HG03108 (cell line): ENCODE results near the gene COL6A2.
"Not testable (repeated sequence)": the region's sequence is repeated elsewhere in the genome, so short reads cannot be mapped to it uniquely, and the experiment has no call there.

Experiments
- ATAC-seq: cut with Tn5 transposase; IDR thresholded peaks from one replicate; pipeline ENCODE4 v1.9.1; 2021; ENCODE audit warnings: moderate library complexity; ENCODE audit not compliant: unreplicated experiment

COL6A2 gene

GRCh38 chr21:46060596-46061061, 37.3 kb upstream of the COL6A2 start:
- ATAC-seq = no peak

DNA sequence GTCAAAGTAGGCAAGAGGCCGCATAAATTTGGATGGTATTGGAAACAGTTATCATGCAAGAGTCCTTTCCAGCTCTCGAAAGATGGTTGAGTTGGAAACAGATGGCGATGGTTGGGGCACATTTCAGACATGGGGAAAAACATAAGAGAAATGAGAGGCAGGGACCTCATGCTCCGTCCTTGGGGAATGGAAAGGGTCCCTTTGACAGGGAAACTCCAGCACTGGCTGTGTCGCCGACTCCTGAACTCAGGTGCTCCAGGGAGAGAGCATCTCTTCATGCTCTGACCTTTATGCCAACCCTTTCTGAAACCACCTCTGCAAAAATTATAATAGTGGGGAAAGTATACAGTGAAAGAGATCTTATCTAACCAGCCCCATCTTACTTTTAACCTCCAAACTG, 36.8 kb upstream of the COL6A2 start:
- ATAC-seq = no peak

GRCh38 chr21:46061518-46061917, 36.4 kb upstream of the COL6A2 start:
- ATAC-seq = no peak

- no peak for ATAC-seq
Observed at GRCh38 chr21:46061950-46062349, 36.0 kb upstream of the COL6A2 start.

- no peak for ATAC-seq
Observed at GRCh38 chr21:46062471-46063211, 35.3 kb upstream of the COL6A2 start.

DNA sequence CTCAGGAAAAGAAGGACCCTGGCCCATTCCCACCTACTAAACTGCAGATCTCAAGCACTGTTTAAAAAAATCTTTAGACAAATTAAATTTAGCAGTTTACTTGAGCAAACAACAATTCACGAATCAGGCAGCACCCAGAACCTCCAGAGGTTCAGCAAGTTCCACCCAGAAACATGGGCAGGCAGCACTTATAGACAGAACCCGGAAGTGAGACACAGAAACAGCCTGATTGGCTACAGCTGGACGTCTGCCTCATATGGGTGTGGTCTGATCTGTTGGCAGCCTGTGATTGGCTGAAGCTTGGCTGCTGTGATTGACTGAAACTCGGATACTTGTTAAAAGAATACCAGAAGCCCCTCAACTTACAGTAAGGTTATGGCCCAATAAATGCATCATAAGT, 34.7 kb upstream of the COL6A2 start:
- ATAC-seq = no peak

GRCh38 chr21:46063734-46064680, 33.9 kb upstream of the COL6A2 start:
- no peak for ATAC-seq

DNA sequence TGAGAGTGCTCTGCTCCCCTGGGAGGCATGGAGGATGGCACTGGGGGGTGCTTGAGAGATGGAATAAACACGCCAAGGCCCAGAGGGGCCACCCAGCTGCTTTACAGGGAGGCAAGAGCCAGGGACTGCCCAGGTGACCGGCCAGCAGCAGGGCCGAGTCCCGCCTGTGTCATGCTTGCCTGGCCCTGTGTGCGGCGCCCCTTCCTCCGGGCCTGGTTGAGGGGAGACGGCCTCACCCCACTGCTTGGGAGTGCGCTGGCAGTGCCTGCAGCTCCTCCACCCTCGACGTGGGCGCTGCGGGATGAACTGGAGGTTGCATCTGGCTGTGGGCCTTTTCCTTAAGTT, 33.1 kb upstream of the COL6A2 start:
- ATAC-seq = no peak

- ATAC-seq = no peak
Observed at GRCh38 chr21:46065215-46065913, 32.5 kb upstream of the COL6A2 start.

- ATAC-seq = no peak
Observed at GRCh38 chr21:46065914-46066551, 31.9 kb upstream of the COL6A2 start.

- ATAC-seq = no peak
Observed at GRCh38 chr21:46066591-46067331, 31.2 kb upstream of the COL6A2 start.

- no peak for ATAC-seq
Observed at GRCh38 chr21:46067505-46068201, 30.3 kb upstream of the COL6A2 start.

DNA sequence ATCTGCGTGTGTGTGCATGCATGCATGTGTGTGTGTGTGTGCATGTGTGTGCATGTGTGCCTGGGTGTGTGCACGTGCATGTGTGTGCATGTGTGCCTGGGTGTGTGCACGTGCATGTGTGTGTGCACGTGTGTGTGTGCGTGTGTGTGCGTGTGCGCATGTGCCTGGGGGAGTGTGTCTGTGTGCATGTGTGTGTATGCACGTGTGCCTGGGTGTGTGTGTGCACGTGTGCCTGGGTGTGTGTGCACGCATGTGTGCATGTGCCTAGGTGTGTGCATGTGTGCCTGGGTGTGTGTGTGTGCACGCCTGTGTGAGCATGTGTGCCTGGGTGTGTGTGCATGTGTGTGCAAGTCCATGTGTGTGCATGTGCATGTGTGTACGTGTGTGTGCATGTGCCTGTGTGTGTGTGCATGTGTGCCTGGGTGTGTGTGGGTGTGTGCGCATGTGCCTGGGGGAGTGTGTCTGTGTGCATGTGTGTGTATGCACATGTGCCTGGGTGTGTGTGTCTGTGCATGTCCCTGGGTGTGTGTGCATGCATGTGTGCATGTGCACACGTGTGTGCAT, 29.3 kb upstream of the COL6A2 start:
- no peak for ATAC-seq

DNA sequence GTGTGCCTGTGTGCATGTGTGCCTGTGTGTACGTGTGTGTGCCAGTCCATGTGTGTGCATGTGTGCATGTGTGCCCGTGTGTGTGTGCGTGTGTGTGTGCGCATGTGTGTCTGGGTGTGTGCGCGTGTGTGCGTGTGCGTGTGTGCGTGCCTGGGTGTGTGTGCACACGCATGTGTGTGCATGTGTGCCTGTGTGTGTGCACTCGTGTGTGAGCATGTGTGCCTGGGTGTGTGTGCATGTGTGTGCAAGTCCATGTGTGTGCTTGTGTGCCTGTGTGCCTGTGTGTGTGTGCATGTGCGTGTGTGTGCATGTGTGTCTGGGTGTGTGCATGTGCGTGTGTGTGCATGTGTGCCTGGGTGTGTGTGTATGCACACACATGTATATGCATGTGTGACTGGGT, 28.7 kb upstream of the COL6A2 start:
- ATAC-seq = no peak

DNA sequence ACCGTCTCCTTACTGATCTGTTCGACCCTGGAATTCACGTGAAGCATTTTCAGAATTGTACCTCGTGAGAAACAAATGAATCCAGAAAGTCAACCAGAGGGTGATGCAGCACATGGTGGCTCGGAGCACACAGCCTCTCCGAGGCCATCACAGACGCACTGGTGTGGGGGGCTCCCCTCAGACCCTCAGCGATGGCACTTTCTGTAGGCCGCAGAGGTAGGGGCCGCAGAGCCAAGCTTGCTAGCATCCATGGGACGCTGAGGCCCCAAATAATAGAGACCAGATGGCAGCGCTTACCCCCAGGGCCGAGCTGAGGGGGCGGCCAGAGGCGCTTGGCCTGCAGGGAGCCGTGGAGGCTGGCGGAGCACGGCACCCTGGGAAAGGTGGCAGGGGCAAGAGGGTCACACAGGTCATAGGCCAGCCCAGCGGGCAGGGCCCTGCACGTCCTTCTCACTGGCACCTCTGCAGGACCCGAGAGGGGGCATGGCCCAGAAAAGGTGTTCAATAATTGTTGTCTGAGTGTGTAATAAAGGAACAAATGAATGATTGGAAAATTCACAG, 28.1 kb upstream of the COL6A2 start:
- ATAC-seq = no peak

DNA sequence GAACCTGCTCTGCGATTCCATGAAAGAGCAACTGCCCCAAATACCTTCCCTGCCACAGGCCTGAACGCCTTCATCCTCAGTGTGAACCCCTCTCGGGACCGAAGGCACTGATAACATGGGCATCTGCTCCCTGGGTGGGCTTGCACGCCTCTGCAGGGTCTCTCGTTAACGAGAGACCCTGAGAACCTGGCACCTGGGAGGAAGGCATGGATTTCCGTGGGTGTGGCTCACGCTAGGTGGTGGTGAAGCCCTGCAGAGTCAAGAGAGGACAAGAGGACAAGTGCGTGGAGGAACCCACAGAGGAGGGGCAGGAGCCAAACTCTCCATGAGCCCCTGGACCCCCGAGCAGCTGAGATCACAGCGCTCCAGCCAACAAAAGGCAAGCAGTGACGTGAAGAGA, 26.8 kb upstream of the COL6A2 start:
- ATAC-seq = no peak

- ATAC-seq = not testable (repeated sequence)
Observed at GRCh38 chr21:46076724-46077123, 21.2 kb upstream of the COL6A2 start.

- ATAC-seq = no peak
Observed at GRCh38 chr21:46077674-46078101, 20.2 kb upstream of the COL6A2 start.
